CD14-positive monocyte (primary cell): Measurements from ENCODE around the gene GPR75. TPM values are rescaled to one million over a fixed set of nuclear protein-coding genes. Genes with fewer than 3 reads are reported as not detected.

ENCODE experiments used
- DNase-seq, 3 donors: peaks; one replicate each; pipeline ENCODE4 v3.0.0-alpha.2; 2011 to 2022
- H2AFZ ChIP-seq: 2 replicates; pipeline ENCODE4 v1.6.0; 2012; ENCODE audit warnings: mild to moderate bottlenecking, low read depth, low read length, inconsistent platforms; ENCODE audit not compliant: insufficient read depth, poor library complexity, severe bottlenecking
- H3K27ac ChIP-seq, 2 donors: 1 replicate in 1 of 2; 2 replicates in 1 of 2; pipeline ENCODE4 v1.5.1; 2012 to 2013; ENCODE audit warnings: low read length in 2 of 2, control low read depth in 1 of 2, inconsistent platforms in 1 of 2, low read depth in 1 of 2, mild to moderate bottlenecking in 1 of 2
- H3K27me3 ChIP-seq, 2 donors: one replicate each; pipeline versions ENCODE4 v1.6.0 to v1.6.1; 2011 to 2013; ENCODE audit warnings: low read length in 2 of 2; ENCODE audit not compliant: control insufficient read depth in 2 of 2, insufficient read depth in 2 of 2
- H3K36me3 ChIP-seq, 2 donors: replicated peaks in 1 of 2; 1 replicate in 1 of 2; 2 replicates in 1 of 2; pipeline versions ENCODE4 v1.5.1 to v1.6.1; 2012 to 2013; ENCODE audit warnings: low read length in 2 of 2, control low read depth in 1 of 2, inconsistent platforms in 1 of 2, mild to moderate bottlenecking in 1 of 2; ENCODE audit not compliant: insufficient read depth in 2 of 2, control insufficient read depth in 1 of 2
- H3K4me1 ChIP-seq, 2 donors: 1 replicate in 1 of 2; 2 replicates in 1 of 2; pipeline versions ENCODE4 v1.5.1 to v1.6.1; 2012 to 2013; ENCODE audit warnings: low read length in 2 of 2, control low read depth in 1 of 2, inconsistent platforms in 1 of 2, mild to moderate bottlenecking in 1 of 2, moderate library complexity in 1 of 2; ENCODE audit not compliant: insufficient read depth in 2 of 2, control insufficient read depth in 1 of 2
- H3K4me2 ChIP-seq: replicated peaks from 2 replicates; pipeline ENCODE3; 2012; ENCODE audit warnings: low read length, moderate library complexity, mild to moderate bottlenecking; ENCODE audit not compliant: poor library complexity, severe bottlenecking; ENCODE audit errors: extremely low read depth
- H3K4me3 ChIP-seq, 3 experiments: fragments of 200-600 bp in 1 of 3; sonication (generic) in 1 of 3; replicated peaks in 1 of 3; 1 replicate in 2 of 3; 2 replicates in 1 of 3; pipeline ENCODE4 v1.5.1; 2011 to 2013; ENCODE audit warnings: low read length in 3 of 3, mild to moderate bottlenecking in 3 of 3, control low read depth in 2 of 3, low read depth in 2 of 3, inconsistent platforms in 1 of 3, moderate library complexity in 1 of 3
- H3K79me2 ChIP-seq: 2 replicates; pipeline ENCODE4 v1.6.0; 2012; ENCODE audit warnings: mild to moderate bottlenecking, control low read depth, inconsistent platforms, low read length, moderate library complexity; ENCODE audit not compliant: insufficient read depth
- H3K9ac ChIP-seq: 2 replicates; pipeline ENCODE4 v1.6.0; 2017; ENCODE audit warnings: low read length, mild to moderate bottlenecking; ENCODE audit not compliant: insufficient read depth, poor library complexity, severe bottlenecking
- H3K9me3 ChIP-seq, 2 donors: replicated peaks in 1 of 2; 1 replicate in 1 of 2; 2 replicates in 1 of 2; pipeline versions ENCODE4 v1.5.1 to v1.6.1; 2012 to 2013; ENCODE audit warnings: low read length in 2 of 2, control low read depth in 1 of 2; ENCODE audit not compliant: control insufficient read depth in 1 of 2, insufficient read depth in 1 of 2
- H4K20me1 ChIP-seq: 2 replicates; pipeline ENCODE4 v1.6.0; 2012; ENCODE audit warnings: mild to moderate bottlenecking, low read length, control low read depth, moderate library complexity; ENCODE audit not compliant: insufficient read depth
- H3K27ac Mint-ChIP-seq, 7 donors: one replicate each; pipeline ENCODE4 v1.8.0; 2020; ENCODE audit warnings: mild to moderate bottlenecking in 7 of 7, mixed read lengths in 7 of 7, moderate library complexity in 6 of 7, inconsistent platforms in 2 of 7
- H3K27me3 Mint-ChIP-seq, 3 donors: one replicate each; pipeline ENCODE4 v1.8.0; 2021 to 2022; ENCODE audit warnings: low read depth in 3 of 3, mild to moderate bottlenecking in 3 of 3, mixed read lengths in 3 of 3, moderate library complexity in 3 of 3, inconsistent platforms in 1 of 3
- H3K36me3 Mint-ChIP-seq, 2 donors: one replicate each; pipeline ENCODE4 v1.8.0; 2020; ENCODE audit warnings: mixed read lengths in 2 of 2, inconsistent platforms in 1 of 2, mild to moderate bottlenecking in 1 of 2
- H3K4me1 Mint-ChIP-seq: one replicate; pipeline ENCODE4 v1.8.0; 2020; ENCODE audit warnings: mild to moderate bottlenecking, mixed read lengths
- H3K4me3 Mint-ChIP-seq, 2 donors: one replicate each; pipeline ENCODE4 v1.8.0; 2020; ENCODE audit warnings: mild to moderate bottlenecking in 2 of 2, mixed read lengths in 2 of 2, moderate library complexity in 1 of 2
- H3K9me3 Mint-ChIP-seq, 7 donors: one replicate each; pipeline ENCODE4 v1.8.0; 2020 to 2022; ENCODE audit warnings: mixed read lengths in 7 of 7, mild to moderate bottlenecking in 6 of 7, moderate library complexity in 6 of 7, inconsistent platforms in 2 of 7
- CTCF ChIP-seq: fragments of 200-600 bp; IDR thresholded peaks from one replicate; pipeline ENCODE4 v1.8.0; 2022; ENCODE audit warnings: antibody characterized with exemption, mild to moderate bottlenecking
- WGBS: methylation state at CpG from one replicate; pipeline ENCODE4 v1.1.5; 2013; ENCODE audit warnings: missing lambda C conversion rate; ENCODE audit not compliant: insufficient coverage; 5-methylcytosine and 5-hydroxymethylcytosine counted together
- intact Hi-C, 2 donors: fragments of 100-400 bp; cut with micrococcal nuclease; formaldehyde crosslinking; loops; one replicate each; pipeline versions ENCODE4 v1.15.0 to v1.15.1; 2023
- polyA plus RNA-seq, 3 donors: library from polyadenylated mRNA; depleted of rRNA in 1 of 3; unstranded in 2 of 3; stranded (reverse) in 1 of 3; fragments of 300-500 nt in 2 of 3; fragments of >200 nt in 1 of 3; fragmentation: Illumina TruSeq in 2 of 3; gene quantifications; 1 replicate in 2 of 3; 2 replicates in 1 of 3; pipeline ENCODE4 v1.2.3, GENCODE V29; 2012 to 2021

GPR75 gene
- polyA plus RNA-seq, 3 donors, result 2.2 TPM; not detected in 2

- H3K27ac ChIP-seq, result no peak overlapping the region
- H3K79me2 ChIP-seq, result no peaks in the 10 kb centered on the region
- no peaks in the 10 kb centered on the region for H3K4me1 ChIP-seq
- no peaks in the 10 kb centered on the region for H3K9me3 ChIP-seq
- Mint-ChIP-seq H3K27ac (peak overlapping the region in 2 of 7 donors; percentile 7 to 48), H3K27me3 (no peaks in the 10 kb centered on the region), H3K9me3 (no peaks in the 10 kb centered on the region), H3K36me3 (peaks cover 24 to 35% of the 10 kb centered on the region in 2 donors), H3K4me3 (no peak overlapping the region), H3K4me1 (no peaks in the 10 kb centered on the region)
- TF ChIP-seq CTCF, result no peak
- H3K27me3 ChIP-seq, result no peaks in the 10 kb centered on the region
- H3K36me3 ChIP-seq, result peaks cover 26 to 35% of the 10 kb centered on the region in 2 donors
- 95% methylated on average over 3 of the region's 6 CpGs for WGBS
- DNase-seq, result no peak
- H3K9ac ChIP-seq, result no peak overlapping the region
- intact Hi-C loops, result no loop called here
- no peak overlapping the region for H3K4me3 ChIP-seq
- no peaks in the 10 kb centered on the region for H4K20me1 ChIP-seq
- no peak overlapping the region for H3K4me2 ChIP-seq
- no peak overlapping the region for H2AFZ ChIP-seq
Observed at GRCh38 chr2:53821810-53822209, 38.0 kb downstream of the GPR75 start.

- Histone ChIP-seq H3K4me2 (no peak overlapping the region), H3K9ac (no peak overlapping the region), H3K9me3 (no peaks in the 10 kb centered on the region), H3K36me3 (peaks cover 37 to 46% of the 10 kb centered on the region in 2 donors), H3K4me3 (no peak overlapping the region), H3K27ac (no peak overlapping the region), H3K79me2 (no peaks in the 10 kb centered on the region), H3K27me3 (no peaks in the 10 kb centered on the region), H3K4me1 (no peaks in the 10 kb centered on the region), H4K20me1 (no peaks in the 10 kb centered on the region), H2AFZ (no peak overlapping the region)
- no peak overlapping the region for H3K4me3 Mint-ChIP-seq
- no peak for DNase-seq
- intact Hi-C loops, result no loop called here
- H3K27me3 Mint-ChIP-seq, result peaks cover 0 to 2% (median 0%) of the 10 kb centered on the region in 3 donors
- 100% methylated on average over 2 of the region's 4 CpGs for WGBS
- H3K4me1 Mint-ChIP-seq, result no peaks in the 10 kb centered on the region
- TF ChIP-seq CTCF, result no peak
- H3K27ac Mint-ChIP-seq, result no peak overlapping the region
- H3K9me3 Mint-ChIP-seq, result no peaks in the 10 kb centered on the region
- peaks cover 33 to 46% of the 10 kb centered on the region in 2 donors for H3K36me3 Mint-ChIP-seq
Observed at GRCh38 chr2:53820711-53821110, 39.1 kb downstream of the GPR75 start.
